Measurements from ENCODE around the gene ZNF598. TPM values are rescaled to one million over a fixed set of nuclear protein-coding genes. Genes with fewer than 3 reads are reported as not detected.

ZNF598 gene
- total and polyA plus RNA-seq, 2 of the 13 experiments (the other 11 are each of a cell fraction or from before 2014, with no cell fraction given): 13.5 to 14.2 TPM

DNA sequence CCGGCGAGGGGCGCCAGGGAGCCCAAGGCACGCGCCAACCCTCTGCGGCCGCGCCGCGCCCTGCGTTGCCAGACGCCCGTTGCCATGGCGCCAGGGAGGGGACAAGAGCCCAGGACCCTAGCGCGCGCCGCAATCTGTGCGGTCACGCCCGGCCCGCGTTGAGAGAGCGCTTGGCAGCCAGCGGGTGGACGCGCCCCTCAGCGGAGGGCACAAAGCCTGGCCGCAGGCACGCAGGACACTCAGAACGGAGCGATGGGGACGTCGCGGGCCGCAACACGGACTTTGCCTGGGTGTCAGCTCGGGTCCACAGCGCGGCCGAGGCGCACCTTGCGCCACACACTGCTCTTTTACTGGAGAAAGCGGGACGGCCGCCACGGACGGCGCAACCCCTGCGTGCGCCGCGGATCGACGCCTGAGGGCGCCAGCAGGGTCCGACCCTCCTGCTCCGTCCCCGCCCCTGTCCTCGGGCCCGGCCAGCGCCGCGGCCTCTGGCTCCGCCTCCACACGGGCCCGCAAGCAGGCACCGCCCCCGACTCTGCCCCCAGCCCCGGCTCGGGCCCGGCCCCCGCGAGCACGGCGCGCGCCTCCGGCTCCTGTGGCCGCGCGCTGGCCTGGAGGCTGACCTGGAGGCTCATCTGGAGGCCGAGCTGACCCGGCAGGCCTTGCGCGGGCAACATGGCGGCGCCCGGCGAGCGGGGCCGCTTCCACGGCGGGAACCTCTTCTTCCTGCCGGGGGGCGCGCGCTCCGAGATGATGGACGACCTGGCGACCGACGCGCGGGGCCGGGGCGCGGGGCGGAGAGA is 25.9 kb downstream of the ZNF598 start, which contains the start of gene GFER (continued):
- TF ChIP-seq, protein P1, sequence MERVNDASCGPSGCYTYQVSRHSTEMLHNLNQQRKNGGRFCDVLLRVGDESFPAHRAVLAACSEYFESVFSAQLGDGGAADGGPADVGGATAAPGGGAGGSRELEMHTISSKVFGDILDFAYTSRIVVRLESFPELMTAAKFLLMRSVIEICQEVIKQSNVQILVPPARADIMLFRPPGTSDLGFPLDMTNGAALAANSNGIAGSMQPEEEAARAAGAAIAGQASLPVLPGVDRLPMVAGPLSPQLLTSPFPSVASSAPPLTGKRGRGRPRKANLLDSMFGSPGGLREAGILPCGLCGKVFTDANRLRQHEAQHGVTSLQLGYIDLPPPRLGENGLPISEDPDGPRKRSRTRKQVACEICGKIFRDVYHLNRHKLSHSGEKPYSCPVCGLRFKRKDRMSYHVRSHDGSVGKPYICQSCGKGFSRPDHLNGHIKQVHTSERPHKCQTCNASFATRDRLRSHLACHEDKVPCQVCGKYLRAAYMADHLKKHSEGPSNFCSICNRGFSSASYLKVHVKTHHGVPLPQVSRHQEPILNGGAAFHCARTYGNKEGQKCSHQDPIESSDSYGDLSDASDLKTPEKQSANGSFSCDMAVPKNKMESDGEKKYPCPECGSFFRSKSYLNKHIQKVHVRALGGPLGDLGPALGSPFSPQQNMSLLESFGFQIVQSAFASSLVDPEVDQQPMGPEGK (CRISPR knock-in tag; IDR thresholded peaks at IDR 0.05): peak; percentile 47
- TF ChIP-seq ZNF883 (CRISPR knock-in tag; IDR thresholded peaks at IDR 0.05; ENCODE audit: not compliant biosample characterization) (no peak), ZZZ3 (CRISPR knock-in tag; IDR thresholded peaks at IDR 0.05; ENCODE audit: borderline replicate concordance) (no peak), ZKSCAN8 (CRISPR knock-in tag; IDR thresholded peaks at IDR 0.05; ENCODE audit: borderline replicate concordance) (no peak; the same call in 1 of the 2 replicates), TBP (CRISPR knock-in tag; IDR thresholded peaks at IDR 0.05) (no peak), MYPOP (CRISPR knock-in tag; IDR thresholded peaks at IDR 0.05) (peak; percentile 100), RARG (CRISPR knock-in tag; IDR thresholded peaks at IDR 0.05; ENCODE audit: low read depth) (no peak), FOXK1 (CRISPR knock-in tag; IDR thresholded peaks at IDR 0.05; ENCODE audit: borderline replicate concordance, low read depth) (peak; percentile 11; the same call in 1 of the 2 replicates), TAF1 (CRISPR knock-in tag; IDR thresholded peaks at IDR 0.05) (peak; percentile 80), RXRA (CRISPR knock-in tag; IDR thresholded peaks at IDR 0.05) (peak; percentile 85), ZNF367 (CRISPR knock-in tag; IDR thresholded peaks at IDR 0.05; ENCODE audit: borderline replicate concordance) (no peak), MYNN (CRISPR knock-in tag; IDR thresholded peaks at IDR 0.05; ENCODE audit: low read depth) (0 out of 2 replicates have a peak, but pooled peaks have one; percentile 76)
- TF ChIP-seq, protein P2, sequence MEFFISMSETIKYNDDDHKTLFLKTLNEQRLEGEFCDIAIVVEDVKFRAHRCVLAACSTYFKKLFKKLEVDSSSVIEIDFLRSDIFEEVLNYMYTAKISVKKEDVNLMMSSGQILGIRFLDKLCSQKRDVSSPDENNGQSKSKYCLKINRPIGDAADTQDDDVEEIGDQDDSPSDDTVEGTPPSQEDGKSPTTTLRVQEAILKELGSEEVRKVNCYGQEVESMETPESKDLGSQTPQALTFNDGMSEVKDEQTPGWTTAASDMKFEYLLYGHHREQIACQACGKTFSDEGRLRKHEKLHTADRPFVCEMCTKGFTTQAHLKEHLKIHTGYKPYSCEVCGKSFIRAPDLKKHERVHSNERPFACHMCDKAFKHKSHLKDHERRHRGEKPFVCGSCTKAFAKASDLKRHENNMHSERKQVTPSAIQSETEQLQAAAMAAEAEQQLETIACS (CRISPR knock-in tag; IDR thresholded peaks at IDR 0.05): peak; percentile 97
- TF ChIP-seq, protein P3, sequence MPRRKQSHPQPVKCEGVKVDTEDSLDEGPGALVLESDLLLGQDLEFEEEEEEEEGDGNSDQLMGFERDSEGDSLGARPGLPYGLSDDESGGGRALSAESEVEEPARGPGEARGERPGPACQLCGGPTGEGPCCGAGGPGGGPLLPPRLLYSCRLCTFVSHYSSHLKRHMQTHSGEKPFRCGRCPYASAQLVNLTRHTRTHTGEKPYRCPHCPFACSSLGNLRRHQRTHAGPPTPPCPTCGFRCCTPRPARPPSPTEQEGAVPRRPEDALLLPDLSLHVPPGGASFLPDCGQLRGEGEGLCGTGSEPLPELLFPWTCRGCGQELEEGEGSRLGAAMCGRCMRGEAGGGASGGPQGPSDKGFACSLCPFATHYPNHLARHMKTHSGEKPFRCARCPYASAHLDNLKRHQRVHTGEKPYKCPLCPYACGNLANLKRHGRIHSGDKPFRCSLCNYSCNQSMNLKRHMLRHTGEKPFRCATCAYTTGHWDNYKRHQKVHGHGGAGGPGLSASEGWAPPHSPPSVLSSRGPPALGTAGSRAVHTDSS (CRISPR knock-in tag; conservative IDR thresholded peaks at IDR 0.05): 0 out of 2 replicates have a peak, but pooled peaks have one; percentile 49
- TF ChIP-seq, protein P4, sequence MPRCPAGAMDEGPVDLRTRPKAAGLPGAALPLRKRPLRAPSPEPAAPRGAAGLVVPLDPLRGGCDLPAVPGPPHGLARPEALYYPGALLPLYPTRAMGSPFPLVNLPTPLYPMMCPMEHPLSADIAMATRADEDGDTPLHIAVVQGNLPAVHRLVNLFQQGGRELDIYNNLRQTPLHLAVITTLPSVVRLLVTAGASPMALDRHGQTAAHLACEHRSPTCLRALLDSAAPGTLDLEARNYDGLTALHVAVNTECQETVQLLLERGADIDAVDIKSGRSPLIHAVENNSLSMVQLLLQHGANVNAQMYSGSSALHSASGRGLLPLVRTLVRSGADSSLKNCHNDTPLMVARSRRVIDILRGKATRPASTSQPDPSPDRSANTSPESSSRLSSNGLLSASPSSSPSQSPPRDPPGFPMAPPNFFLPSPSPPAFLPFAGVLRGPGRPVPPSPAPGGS (CRISPR knock-in tag; IDR thresholded peaks at IDR 0.05): peak; percentile 56; the same call in 1 of the 2 replicates
- TF ChIP-seq, protein P5, sequence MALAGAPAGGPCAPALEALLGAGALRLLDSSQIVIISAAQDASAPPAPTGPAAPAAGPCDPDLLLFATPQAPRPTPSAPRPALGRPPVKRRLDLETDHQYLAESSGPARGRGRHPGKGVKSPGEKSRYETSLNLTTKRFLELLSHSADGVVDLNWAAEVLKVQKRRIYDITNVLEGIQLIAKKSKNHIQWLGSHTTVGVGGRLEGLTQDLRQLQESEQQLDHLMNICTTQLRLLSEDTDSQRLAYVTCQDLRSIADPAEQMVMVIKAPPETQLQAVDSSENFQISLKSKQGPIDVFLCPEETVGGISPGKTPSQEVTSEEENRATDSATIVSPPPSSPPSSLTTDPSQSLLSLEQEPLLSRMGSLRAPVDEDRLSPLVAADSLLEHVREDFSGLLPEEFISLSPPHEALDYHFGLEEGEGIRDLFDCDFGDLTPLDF (CRISPR knock-in tag; IDR thresholded peaks at IDR 0.05): no peak; the same call in 1 of the 2 replicates
- TF ChIP-seq, protein P6, sequence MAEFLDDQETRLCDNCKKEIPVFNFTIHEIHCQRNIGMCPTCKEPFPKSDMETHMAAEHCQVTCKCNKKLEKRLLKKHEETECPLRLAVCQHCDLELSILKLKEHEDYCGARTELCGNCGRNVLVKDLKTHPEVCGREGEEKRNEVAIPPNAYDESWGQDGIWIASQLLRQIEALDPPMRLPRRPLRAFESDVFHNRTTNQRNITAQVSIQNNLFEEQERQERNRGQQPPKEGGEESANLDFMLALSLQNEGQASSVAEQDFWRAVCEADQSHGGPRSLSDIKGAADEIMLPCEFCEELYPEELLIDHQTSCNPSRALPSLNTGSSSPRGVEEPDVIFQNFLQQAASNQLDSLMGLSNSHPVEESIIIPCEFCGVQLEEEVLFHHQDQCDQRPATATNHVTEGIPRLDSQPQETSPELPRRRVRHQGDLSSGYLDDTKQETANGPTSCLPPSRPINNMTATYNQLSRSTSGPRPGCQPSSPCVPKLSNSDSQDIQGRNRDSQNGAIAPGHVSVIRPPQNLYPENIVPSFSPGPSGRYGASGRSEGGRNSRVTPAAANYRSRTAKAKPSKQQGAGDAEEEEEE (CRISPR knock-in tag; IDR thresholded peaks at IDR 0.05; ENCODE audit: borderline replicate concordance): no peak

Data from HepG2 (cell line).